HFF-Myc (cell line): ENCODE results near the gene RAB20.

Experiments
- DNase-seq: peaks from one replicate; pipeline ENCODE4 v3.0.0-alpha.2; 2011; ENCODE audit warnings: low read depth; ENCODE audit errors: extremely low read depth
- H3K4me3 ChIP-seq: replicated peaks from 2 replicates; pipeline ENCODE4 v1.5.1; 2011; ENCODE audit warnings: low read depth, mild to moderate bottlenecking, control low read depth, low read length
- CTCF ChIP-seq: IDR thresholded peaks from 2 replicates; pipeline ENCODE4 v1.5.1; 2012; ENCODE audit warnings: mild to moderate bottlenecking, low read depth, low read length, control low read depth; ENCODE audit errors: missing control alignments

Gene RAB20

GRCh38 chr13:110549795-110550160 is 11.7 kb downstream of the RAB20 start:
- TF ChIP-seq CTCF: no peak
- H3K4me3 ChIP-seq: no peak overlapping the region
- no peak for DNase-seq

- no peak for TF ChIP-seq CTCF
- H3K4me3 ChIP-seq: no peak overlapping the region
- no peak for DNase-seq
Observed at GRCh38 chr13:110548891-110549794, 12.4 kb downstream of the RAB20 start.

- DNase-seq: no peak
Observed at GRCh38 chr13:110546926-110547325, 14.6 kb downstream of the RAB20 start.

GRCh38 chr13:110546378-110546777 is 15.1 kb downstream of the RAB20 start:
- DNase-seq: no peak
- no peak for TF ChIP-seq CTCF
- no peak overlapping the region for H3K4me3 ChIP-seq

More at GRCh38 chr13:110546926-110547325, 14.6 kb downstream of the RAB20 start:
- no peak for TF ChIP-seq CTCF
- H3K4me3 ChIP-seq: no peak overlapping the region

- TF ChIP-seq CTCF: no peak
- no peak overlapping the region for H3K4me3 ChIP-seq
- DNase-seq: no peak
Observed at GRCh38 chr13:110542169-110542796, 19.2 kb downstream of the RAB20 start.

- TF ChIP-seq CTCF: no peak
- DNase-seq: no peak
- H3K4me3 ChIP-seq: no peak overlapping the region
Observed at GRCh38 chr13:110541526-110541920, 20.0 kb downstream of the RAB20 start.
